Mesendoderm (in vitro differentiated cells): ENCODE data around the gene TUBB.

Experiments used
- DNase-seq: peaks from one replicate; pipeline ENCODE4 v3.0.0; 2013
- H2AK5ac ChIP-seq: 2 replicates; pipeline ENCODE4 v1.6.1; 2013; ENCODE audit warnings: low read length, inconsistent platforms
- H2BK120ac ChIP-seq: 2 replicates; pipeline ENCODE4 v1.6.1; 2013; ENCODE audit warnings: low read depth, mild to moderate bottlenecking, low read length, moderate library complexity, mixed read lengths
- H2BK15ac ChIP-seq: replicated peaks from 2 replicates; pipeline ENCODE4 v1.6.1; 2013; ENCODE audit warnings: low read depth, mild to moderate bottlenecking, moderate library complexity
- H2BK5ac ChIP-seq: 2 replicates; pipeline ENCODE4 v1.6.1; 2013; ENCODE audit warnings: low read length, inconsistent platforms
- H3K18ac ChIP-seq: 2 replicates; pipeline ENCODE4 v1.6.1; 2013; ENCODE audit warnings: mild to moderate bottlenecking, low read length, mixed read lengths
- H3K23ac ChIP-seq: one replicate; pipeline ENCODE4 v1.6.1; 2013; ENCODE audit warnings: low read length
- H3K27ac ChIP-seq: 2 replicates; pipeline ENCODE4 v1.5.1; 2013; ENCODE audit warnings: low read depth, mild to moderate bottlenecking, inconsistent platforms, low read length, moderate library complexity
- H3K27me3 ChIP-seq: 2 replicates; pipeline ENCODE4 v1.6.1; 2013; ENCODE audit warnings: low read length, control low read depth, mild to moderate bottlenecking, inconsistent platforms; ENCODE audit not compliant: insufficient read depth, poor library complexity
- H3K36me3 ChIP-seq: 2 replicates; pipeline ENCODE4 v1.6.1; 2013; ENCODE audit warnings: low read length, inconsistent platforms; ENCODE audit not compliant: control insufficient read depth, insufficient read depth
- H3K4ac ChIP-seq: one replicate; pipeline ENCODE4 v1.6.1; 2013; ENCODE audit warnings: low read depth, mild to moderate bottlenecking, low read length, moderate library complexity
- H3K4me1 ChIP-seq: 2 replicates; pipeline ENCODE4 v1.6.1; 2013; ENCODE audit warnings: low read depth, low read length, inconsistent platforms; ENCODE audit not compliant: control insufficient read depth
- H3K4me2 ChIP-seq: 2 replicates; pipeline ENCODE4 v1.6.1; 2013; ENCODE audit warnings: low read length
- H3K4me3 ChIP-seq: 2 replicates; pipeline ENCODE4 v1.5.1; 2013; ENCODE audit warnings: mild to moderate bottlenecking, low read length
- H3K56ac ChIP-seq: one replicate; pipeline ENCODE4 v1.6.1; 2013; ENCODE audit warnings: low read length
- H3K79me1 ChIP-seq: 2 replicates; pipeline ENCODE4 v1.6.1; 2013; ENCODE audit warnings: low read length, inconsistent platforms
- H3K79me2 ChIP-seq: 2 replicates; pipeline ENCODE4 v1.6.1; 2013; ENCODE audit warnings: mild to moderate bottlenecking, low read length; ENCODE audit not compliant: control insufficient read depth, insufficient read depth
- H3K9ac ChIP-seq: 2 replicates; pipeline ENCODE4 v1.6.1; 2013; ENCODE audit warnings: low read length, inconsistent platforms
- H4K5ac ChIP-seq: one replicate; pipeline ENCODE4 v1.6.1; 2013; ENCODE audit warnings: low read length
- H4K8ac ChIP-seq: one replicate; pipeline ENCODE4 v1.6.1; 2013; ENCODE audit warnings: low read depth, mild to moderate bottlenecking, control low read depth, low read length, moderate library complexity
- WGBS: extraction: QIAGEN DNeasy Blood & Tissue Kit; methylation state at CpG from one replicate; pipeline ENCODE4 v1.1.7; 2013; ENCODE audit warnings: low lambda C conversion rate, missing lambda C conversion rate; ENCODE audit not compliant: insufficient coverage; ENCODE audit errors: extremely low coverage; 5-methylcytosine and 5-hydroxymethylcytosine counted together

TUBB gene

DNA sequence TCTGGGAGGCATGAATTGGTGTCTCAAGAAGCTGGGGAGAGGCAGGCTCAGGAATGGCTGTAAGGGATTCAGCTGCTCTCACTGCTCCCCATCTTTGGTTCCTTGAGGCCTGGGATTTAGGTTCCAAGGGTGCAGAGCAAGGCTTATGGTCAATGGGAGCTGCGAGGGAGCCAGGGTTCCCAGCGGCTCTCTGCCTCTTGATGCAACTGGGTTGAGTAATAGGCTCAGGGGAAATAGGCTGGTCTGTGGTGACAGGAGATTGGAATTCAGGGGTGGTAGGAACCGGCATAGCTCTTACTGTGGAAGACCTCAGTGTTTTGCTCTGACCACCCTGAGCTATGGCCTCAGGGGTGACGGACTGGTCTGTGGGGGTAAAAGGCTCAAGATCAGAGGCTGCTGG lies 16.3 kb upstream of the TUBB start:
- Histone ChIP-seq H3K4me3 (no peak overlapping the region), H2AK5ac (no peak overlapping the region), H3K27ac (no peak overlapping the region), H4K8ac (no peak overlapping the region), H3K9ac (no peak overlapping the region), H3K36me3 (no peaks in the 10 kb centered on the region), H3K4ac (no peak overlapping the region), H2BK15ac (no peak overlapping the region), H3K79me1 (no peaks in the 10 kb centered on the region), H3K27me3 (no peaks in the 10 kb centered on the region), H3K4me1 (no peaks in the 10 kb centered on the region), H2BK120ac (no peak overlapping the region), H3K4me2 (no peak overlapping the region), H4K5ac (no peak overlapping the region), H3K23ac (no peak overlapping the region), H3K56ac (no peak overlapping the region), H3K18ac (no peak overlapping the region), H3K79me2 (no peaks in the 10 kb centered on the region), H2BK5ac (no peak overlapping the region)
- WGBS: no CpG with 5 or more reads among the region's 4 CpGs
- DNase-seq: no peak

DNA sequence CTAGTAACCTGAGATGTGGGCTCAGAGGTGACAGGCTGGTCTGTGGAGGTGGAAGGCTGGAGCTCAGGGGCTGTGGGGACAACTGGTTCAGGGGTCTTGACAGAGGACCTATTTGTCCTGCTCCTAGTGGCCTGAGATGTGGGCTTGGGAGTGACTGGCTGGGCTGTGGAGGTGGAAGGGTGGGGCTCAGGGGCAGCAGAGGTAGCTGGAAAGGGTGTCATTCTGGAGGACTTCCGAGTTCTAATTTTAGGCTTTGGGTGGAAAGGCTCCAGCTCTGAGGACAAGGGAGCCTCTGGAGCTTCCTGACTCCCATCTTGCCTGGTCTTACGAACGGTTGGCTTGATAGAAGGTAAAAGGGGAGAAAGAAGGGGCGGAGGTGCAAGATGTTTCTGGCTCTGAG lies 14.5 kb upstream of the TUBB start:
- Histone ChIP-seq H4K5ac (no peak overlapping the region), H3K79me1 (no peaks in the 10 kb centered on the region), H3K4ac (no peak overlapping the region), H3K4me1 (no peaks in the 10 kb centered on the region), H3K23ac (no peak overlapping the region), H3K4me2 (no peak overlapping the region), H3K79me2 (no peaks in the 10 kb centered on the region), H2BK120ac (no peak overlapping the region), H3K27me3 (no peaks in the 10 kb centered on the region), H4K8ac (no peak overlapping the region), H2BK5ac (no peak overlapping the region), H2AK5ac (no peak overlapping the region), H3K9ac (no peak overlapping the region), H3K27ac (no peak overlapping the region), H3K4me3 (no peak overlapping the region), H3K56ac (no peak overlapping the region), H3K36me3 (no peaks in the 10 kb centered on the region), H3K18ac (no peak overlapping the region), H2BK15ac (no peak overlapping the region)
- DNase-seq: no peak
- no CpG with 5 or more reads among the region's 4 CpGs for WGBS

DNA sequence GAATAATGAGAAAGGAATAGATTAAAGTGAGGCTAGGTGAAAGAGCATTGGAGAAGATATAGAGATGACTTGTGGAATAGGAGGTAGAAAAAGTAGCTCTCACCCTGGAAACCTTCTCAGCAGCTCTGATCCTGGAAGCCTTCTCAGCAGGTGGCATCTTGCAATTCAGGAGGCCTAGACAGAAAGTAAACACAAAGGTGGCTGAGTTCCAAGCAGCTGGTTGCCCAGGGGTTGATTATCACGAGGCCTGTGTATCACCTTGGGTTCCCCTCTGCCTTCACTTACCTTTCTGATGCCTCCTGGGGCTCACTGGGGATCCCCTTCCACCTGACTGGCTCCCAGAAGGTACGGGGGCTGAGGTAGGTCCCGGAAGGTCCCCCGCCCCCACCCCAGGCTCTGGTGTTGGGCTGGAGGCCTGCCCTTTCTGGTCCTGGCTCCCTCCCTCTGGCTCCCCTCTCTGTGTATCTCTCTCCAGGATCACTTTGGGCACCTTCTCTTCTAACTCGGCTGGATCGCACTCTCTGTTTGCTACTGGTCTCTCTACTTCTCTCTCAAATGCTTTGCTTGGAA lies 12.8 kb upstream of the TUBB start:
- H4K5ac ChIP-seq: no peak overlapping the region
- DNase-seq: peak; percentile 31
- H3K4me3 ChIP-seq: no peak overlapping the region
- H3K23ac ChIP-seq: no peak overlapping the region
- H3K56ac ChIP-seq: no peak overlapping the region
- H2AK5ac ChIP-seq: no peak overlapping the region
- no CpG with 5 or more reads among the region's 6 CpGs for whole genome bisulfite sequencing
- H3K18ac ChIP-seq: no peak overlapping the region
- H3K79me2 ChIP-seq: no peaks in the 10 kb centered on the region
- H2BK15ac ChIP-seq: no peak overlapping the region
- no peak overlapping the region for H3K4me2 ChIP-seq
- H3K4me1 ChIP-seq: no peaks in the 10 kb centered on the region
- H2BK120ac ChIP-seq: no peak overlapping the region
- no peaks in the 10 kb centered on the region for H3K27me3 ChIP-seq
- H3K27ac ChIP-seq: peak overlapping the region; percentile 43
- H4K8ac ChIP-seq: no peak overlapping the region
- H3K9ac ChIP-seq: no peak overlapping the region
- no peak overlapping the region for H3K4ac ChIP-seq
- peaks cover 3% of the 10 kb centered on the region for H3K36me3 ChIP-seq
- no peaks in the 10 kb centered on the region for H3K79me1 ChIP-seq
- no peak overlapping the region for H2BK5ac ChIP-seq

DNA sequence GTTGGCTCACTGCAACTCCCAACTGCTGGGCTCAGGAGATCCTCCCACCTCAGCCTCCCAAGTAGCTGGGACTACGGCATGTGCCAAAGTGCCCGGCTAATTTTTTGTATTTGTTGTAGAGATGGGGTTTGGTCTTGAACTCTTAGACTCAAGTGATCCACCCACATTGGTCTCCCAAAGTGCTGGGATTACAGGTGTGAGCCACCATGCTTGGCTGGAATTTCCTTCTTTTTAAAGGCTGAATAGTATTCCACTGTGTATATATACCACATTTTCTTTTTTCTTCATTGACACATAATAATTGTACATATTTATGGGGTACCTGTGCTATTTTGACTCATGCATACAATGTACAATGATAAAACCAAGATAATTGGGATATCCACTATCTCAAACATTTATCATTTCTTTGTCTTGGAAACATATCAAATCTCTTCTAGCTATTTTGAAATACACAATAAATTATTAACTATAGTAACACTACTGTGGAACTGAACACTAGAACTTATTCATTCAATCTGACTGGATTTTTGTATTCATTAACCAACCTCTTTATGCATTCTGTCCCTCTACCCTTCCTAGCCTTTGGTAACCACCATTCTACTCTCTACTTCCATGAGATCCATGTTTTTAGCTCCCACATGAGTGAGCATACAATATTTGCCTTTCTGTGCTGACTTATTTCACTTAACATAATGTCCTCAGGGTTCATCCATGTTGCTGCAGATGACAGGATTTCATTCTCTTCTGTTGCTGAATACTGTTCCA lies 10.9 kb upstream of the TUBB start:
- Histone ChIP-seq H3K4me2 (no peak overlapping the region), H2AK5ac (no peak overlapping the region), H3K36me3 (peaks cover 9% of the 10 kb centered on the region), H3K18ac (no peak overlapping the region), H3K27ac (no peak overlapping the region), H3K23ac (no peak overlapping the region), H2BK120ac (no peak overlapping the region), H4K5ac (no peak overlapping the region), H4K8ac (no peak overlapping the region), H3K4ac (no peak overlapping the region), H3K79me2 (no peaks in the 10 kb centered on the region), H2BK5ac (no peak overlapping the region), H3K9ac (no peak overlapping the region), H3K4me1 (no peaks in the 10 kb centered on the region), H3K4me3 (no peak overlapping the region), H3K56ac (no peak overlapping the region), H3K27me3 (no peaks in the 10 kb centered on the region), H3K79me1 (no peaks in the 10 kb centered on the region), H2BK15ac (no peak overlapping the region)
- WGBS: no CpG with 5 or more reads among the region's 2 CpGs
- DNase-seq: no peak

DNA sequence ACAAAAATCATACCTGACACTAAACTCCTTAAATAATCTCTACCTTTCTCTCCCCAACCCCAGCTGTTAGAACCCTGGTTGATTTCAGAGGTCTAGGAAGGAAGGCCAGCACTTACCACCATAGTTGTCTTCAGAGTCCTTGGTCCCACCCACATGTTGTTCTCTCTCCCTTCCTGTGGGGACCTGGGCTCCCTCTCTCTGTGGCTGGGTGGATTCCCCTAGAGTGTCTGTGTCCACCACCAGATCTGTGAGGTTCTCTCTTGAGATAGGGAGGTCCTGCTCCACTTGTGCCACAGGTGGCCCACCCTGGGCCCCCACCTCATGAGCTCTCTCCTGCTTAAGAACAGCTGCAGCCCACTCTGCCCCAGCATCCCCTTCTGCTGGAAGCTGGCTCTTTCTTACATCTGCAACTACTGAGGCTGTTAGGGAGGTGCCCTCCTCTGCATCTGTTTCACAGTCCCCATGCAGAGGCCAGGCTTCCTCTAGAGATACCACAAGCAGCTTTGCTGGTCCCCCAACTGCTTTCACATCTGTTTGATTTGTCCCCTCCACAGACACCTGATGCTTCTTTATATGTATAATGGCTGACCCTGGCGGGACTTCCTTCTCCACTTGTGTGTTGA lies 8.3 kb upstream of the TUBB start:
- no peak overlapping the region for H3K4me3 ChIP-seq
- H4K8ac ChIP-seq: no peak overlapping the region
- no peak overlapping the region for H2BK15ac ChIP-seq
- H3K23ac ChIP-seq: no peak overlapping the region
- no peak overlapping the region for H4K5ac ChIP-seq
- WGBS: no CpG with 5 or more reads among the region's 1 CpG
- no peak overlapping the region for H2BK120ac ChIP-seq
- no peak overlapping the region for H3K9ac ChIP-seq
- no peak overlapping the region for H3K18ac ChIP-seq
- no peak overlapping the region for H2AK5ac ChIP-seq
- no peak overlapping the region for H3K56ac ChIP-seq
- no peaks in the 10 kb centered on the region for H3K27me3 ChIP-seq
- no peak overlapping the region for H2BK5ac ChIP-seq
- DNase-seq: no peak
- peaks cover 9% of the 10 kb centered on the region for H3K36me3 ChIP-seq
- H3K79me1 ChIP-seq: peaks cover 4% of the 10 kb centered on the region
- peaks cover 2% of the 10 kb centered on the region for H3K4me1 ChIP-seq
- H3K4me2 ChIP-seq: no peak overlapping the region
- H3K79me2 ChIP-seq: peaks cover 4% of the 10 kb centered on the region
- no peak overlapping the region for H3K27ac ChIP-seq
- no peak overlapping the region for H3K4ac ChIP-seq
